Activated CD8-positive, alpha-beta memory T cell treated with anti-CD3 and anti-CD28 coated beads for 4 hours (primary cell): ENCODE results near the gene COQ6.
"Not testable (repeated sequence)": the region's sequence is repeated elsewhere in the genome, so short reads cannot be mapped to it uniquely, and the experiment has no call there.

Source experiments
- DNase-seq, 2 donors: peaks; one replicate each; pipeline ENCODE4 v3.0.0-alpha.2; 2020; ENCODE audit warnings: low read depth in 2 of 2

COQ6 gene

DNA sequence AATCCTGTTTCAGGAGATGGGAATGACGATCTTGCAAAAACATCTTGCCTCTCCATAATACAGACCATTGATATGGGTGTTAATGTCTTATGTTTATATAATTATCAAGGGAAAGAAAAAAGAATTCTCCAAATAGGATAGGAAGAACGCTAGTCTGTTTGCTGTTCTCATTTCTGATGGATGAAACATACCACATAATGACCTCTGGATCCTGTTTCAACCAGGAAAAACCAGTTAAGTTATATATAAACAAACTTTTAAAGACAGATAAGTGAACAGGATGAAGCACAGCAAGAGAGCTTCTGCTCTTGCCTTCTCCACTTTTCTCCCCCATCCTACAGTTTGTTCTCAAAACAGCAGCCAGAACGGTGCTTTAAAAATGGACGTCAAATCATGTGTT, 27.8 kb downstream of the COQ6 start:
- DNase-seq, result no peak

GRCh38 chr14:73988065-73988464, 38.0 kb downstream of the COQ6 start:
- no peak for DNase-seq

GRCh38 chr14:73988656-73989055, 38.6 kb downstream of the COQ6 start:
- not testable (repeated sequence) for DNase-seq

DNA sequence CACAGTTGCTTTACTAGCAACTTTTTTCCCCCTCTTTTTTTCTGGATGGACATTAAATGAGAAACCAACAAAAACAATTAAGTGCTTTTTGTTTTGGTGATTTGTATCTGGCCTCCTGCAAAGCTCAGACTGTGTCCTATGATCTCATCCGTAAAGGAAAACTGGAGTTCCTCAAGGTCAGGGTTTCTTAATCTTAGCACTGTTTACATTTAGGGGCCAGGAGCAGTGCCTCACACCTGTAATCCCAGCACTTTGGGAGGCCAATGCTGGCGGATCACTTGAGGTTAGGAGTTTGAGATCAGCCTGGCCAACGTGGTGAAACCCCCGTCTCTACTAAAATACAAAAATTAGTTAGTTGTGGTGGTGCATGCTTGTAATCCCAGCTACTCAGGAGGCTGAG, 41.0 kb downstream of the COQ6 start:
- no peak for DNase-seq

DNA sequence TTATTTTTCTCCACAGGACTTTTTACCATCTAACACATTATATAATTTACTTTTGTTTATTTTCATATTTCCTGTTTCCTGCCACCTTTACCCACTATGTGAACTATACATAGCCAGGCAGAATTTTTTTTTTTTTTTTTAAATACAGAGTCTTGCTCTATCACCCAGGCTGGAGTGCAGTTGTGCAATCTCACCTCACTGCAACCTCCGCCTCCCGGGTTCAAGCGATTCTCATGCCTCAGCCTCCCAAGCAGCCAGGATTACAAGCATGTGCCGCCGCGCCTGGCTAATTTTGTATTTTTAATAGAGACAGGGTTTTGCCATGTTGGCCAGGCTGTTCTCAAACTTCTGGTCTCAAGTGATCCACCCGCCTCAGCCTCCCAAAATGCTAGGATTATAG, 44.8 kb downstream of the COQ6 start:
- DNase-seq, result not testable (repeated sequence)

- no peak for DNase-seq
These were observed 45.9 kb downstream of the COQ6 start for GRCh38 chr14:73995977-73996378.

- no peak for DNase-seq
These were observed 46.6 kb downstream of the COQ6 start for GRCh38 chr14:73996731-73997107.

DNA sequence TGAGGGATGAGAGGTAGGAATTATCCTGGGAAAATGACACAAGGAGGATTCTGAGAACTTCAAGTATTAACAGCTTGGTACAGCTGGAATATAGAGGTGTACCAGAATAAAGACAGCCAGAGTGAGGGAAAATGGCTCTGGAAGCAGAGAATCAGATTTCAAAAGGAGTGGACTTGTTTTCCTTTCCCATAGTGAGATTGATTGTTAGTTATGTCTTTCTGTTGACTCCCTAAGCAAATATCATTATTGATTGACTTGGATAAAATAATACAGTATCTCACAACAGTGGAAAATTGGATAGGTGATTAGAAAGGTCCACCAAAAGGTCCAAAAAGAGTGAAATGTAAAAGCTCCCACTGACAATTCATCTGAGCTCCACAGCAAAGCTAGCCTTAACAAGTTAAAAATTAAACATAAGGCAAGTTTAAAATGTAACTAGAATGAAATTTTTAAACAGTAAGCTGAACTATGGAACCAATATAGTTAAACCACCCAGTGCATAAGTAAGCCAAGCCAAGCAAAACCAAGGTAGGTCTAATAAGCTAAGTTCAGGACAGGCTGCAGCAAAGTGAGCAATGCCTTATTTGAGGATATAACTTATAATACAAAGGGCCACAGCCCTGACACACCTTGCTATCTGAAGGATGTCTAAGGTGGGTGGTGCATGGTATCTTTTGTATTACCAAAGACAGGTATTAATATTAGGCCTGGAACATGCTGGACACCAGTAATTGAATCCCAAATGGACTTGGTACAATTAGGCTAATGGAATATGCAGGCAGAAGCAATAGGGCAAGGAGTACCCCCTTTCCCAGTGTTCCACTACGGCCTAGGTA, 47.2 kb downstream of the COQ6 start:
- no peak for DNase-seq

DNA sequence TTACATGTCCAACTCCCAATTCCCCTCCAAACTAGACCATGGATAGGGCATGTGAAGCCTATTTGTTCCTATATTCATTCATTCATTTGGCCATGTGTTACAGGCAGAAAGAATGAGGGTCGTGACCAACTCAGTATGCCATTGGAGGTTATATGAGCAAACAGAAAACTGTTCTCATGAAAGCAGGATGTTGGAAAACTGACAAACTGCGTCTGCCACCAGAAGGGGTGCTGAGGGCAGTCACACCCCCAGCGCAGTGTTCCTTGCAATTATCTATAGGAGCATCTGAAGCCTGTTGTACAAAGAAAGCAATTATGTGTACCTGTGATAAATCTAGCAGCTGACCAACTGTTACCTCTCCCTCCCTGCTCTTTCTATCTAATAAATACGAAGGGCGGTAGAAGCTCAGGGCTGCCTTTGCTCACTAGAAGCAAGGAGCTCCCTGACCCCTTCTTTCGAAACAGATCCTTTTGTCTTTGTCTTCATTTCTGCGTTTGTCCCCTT, 47.9 kb downstream of the COQ6 start:
- no peak for DNase-seq

GRCh38 chr14:73998726-73999125, 48.6 kb downstream of the COQ6 start:
- DNase-seq, result no peak

- DNase-seq, result not testable (repeated sequence)
These were observed 55.6 kb downstream of the COQ6 start for GRCh38 chr14:74005664-74006063.

DNA sequence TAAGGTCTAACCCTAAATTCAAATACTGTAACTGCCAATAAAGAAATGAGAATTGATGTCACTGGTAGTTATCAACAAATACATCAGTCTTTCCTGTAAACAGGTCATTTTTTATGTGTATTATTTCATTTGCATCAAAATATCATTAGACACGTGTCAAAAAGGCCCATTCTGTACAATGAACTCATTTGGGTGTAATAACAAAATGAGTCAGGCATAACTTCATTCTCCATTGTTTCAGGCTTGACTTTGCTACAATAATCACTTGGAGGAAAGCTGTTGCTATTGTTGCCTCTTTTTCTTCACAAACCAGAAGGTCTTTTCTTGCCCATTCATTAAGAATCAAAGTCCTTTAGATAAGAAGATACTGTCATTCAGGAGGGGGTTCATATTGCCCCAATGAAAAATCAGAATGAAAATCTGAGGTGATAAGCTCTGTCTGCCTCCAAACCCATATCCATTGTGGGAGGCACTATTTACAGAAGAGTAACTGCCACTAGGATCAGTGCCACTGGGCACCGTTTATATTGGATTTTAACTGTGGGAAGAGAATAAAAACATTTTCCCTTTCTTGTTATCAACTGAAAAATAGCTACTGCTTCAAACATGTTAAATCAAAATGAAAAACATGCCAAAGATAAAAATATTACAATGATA, 58.9 kb downstream of the COQ6 start:
- DNase-seq, result no peak
